Measurements from ENCODE around the gene SH3RF2. TPM values are rescaled to one million over a fixed set of nuclear protein-coding genes. Genes with fewer than 3 reads are reported as not detected.

The SH3RF2 gene
- total and polyA plus RNA-seq, 7 experiments from 2014 or later: 0.22 to 0.61 TPM; not detected in 5

DNA sequence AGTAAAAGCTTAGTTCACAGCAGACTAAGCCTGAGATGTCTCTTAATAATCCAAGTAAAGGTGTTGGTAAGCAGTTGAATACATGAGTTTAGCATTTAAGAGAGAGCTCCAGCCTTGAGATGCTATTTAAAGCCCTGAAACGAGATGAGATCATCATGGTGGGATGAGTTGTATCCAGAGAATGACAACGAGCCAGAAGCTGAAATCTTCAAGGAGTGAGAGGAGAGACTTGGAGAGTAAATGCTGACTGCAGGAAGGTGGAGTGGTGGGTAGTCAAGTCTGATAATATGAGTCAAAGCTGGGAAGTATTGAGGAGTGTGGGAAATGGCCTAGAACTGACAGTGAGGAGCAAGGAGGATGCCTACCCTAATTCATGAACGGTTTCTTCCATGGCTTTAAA, 115.3 kb downstream of the SH3RF2 start:
- DNase-seq: no peak
- Mint-ChIP-seq H3K27me3 (peaks cover 17 to 46% (median 30%) of the 10 kb centered on the region in 5 donors), H3K36me3 (no peaks in the 10 kb centered on the region), H3K27ac (no peak overlapping the region), H3K4me3 (no peak overlapping the region), H3K4me1 (no peaks in the 10 kb centered on the region), H3K9me3 (peaks cover 0 to 3% (median 0%) of the 10 kb centered on the region in 11 donors)
- no peaks in the 10 kb centered on the region for H3K36me3 ChIP-seq (ENCODE audit: control insufficient read depth in 2 of 3, insufficient read depth in 3 of 3, low read length in 3 of 3)
- H3K27ac ChIP-seq (ENCODE audit: low read depth, low read length): no peak overlapping the region
- no peak overlapping the region for H3K4me3 ChIP-seq (ENCODE audit: low read length)
- ChIA-PET POLR2A (no interaction called here), CTCF (no interaction called here)
- H3K4me1 ChIP-seq (ENCODE audit: control insufficient read depth in 2 of 2, insufficient read depth in 2 of 2, low read length in 2 of 2): no peaks in the 10 kb centered on the region
- H3K9me3 ChIP-seq (ENCODE audit: control insufficient read depth in 2 of 3, low read length in 3 of 3): no peaks in the 10 kb centered on the region
- no peak for ATAC-seq
- intact Hi-C loops (cut with micrococcal nuclease): no loop called here
- H3K27me3 ChIP-seq (ENCODE audit: control insufficient read depth in 2 of 2, insufficient read depth in 2 of 2, low read length in 2 of 2): no peaks in the 10 kb centered on the region

DNA sequence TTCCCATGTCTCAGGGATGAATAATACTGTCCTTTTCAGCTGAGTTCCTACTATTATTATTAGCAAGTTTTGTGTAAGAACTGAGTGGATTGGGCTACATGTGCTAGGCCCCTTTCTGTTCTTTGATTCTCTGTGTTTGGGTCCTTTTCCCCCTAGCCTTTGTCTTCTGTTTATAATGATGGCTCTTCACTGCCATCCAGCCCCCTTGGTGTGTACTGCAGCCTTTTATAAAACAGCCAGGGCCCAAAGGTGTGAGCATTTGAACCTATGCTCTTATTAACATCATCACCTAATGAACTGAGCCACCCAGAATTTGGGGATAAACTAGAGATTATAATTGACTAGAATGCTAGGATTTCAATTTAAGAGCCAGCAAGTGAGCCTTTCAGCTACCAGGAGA, 116.4 kb downstream of the SH3RF2 start:
- intact Hi-C loops (cut with micrococcal nuclease): no loop called here
- Mint-ChIP-seq H3K4me1 (no peaks in the 10 kb centered on the region), H3K27me3 (peaks cover 17 to 48% (median 30%) of the 10 kb centered on the region in 5 donors), H3K4me3 (no peak overlapping the region), H3K27ac (no peak overlapping the region), H3K36me3 (no peaks in the 10 kb centered on the region), H3K9me3 (peaks cover 0 to 3% (median 0%) of the 10 kb centered on the region in 11 donors)
- no peaks in the 10 kb centered on the region for H3K27me3 ChIP-seq (ENCODE audit: control insufficient read depth in 2 of 2, insufficient read depth in 2 of 2, low read length in 2 of 2)
- H3K9me3 ChIP-seq (ENCODE audit: control insufficient read depth in 2 of 3, low read length in 3 of 3): no peaks in the 10 kb centered on the region
- ChIA-PET POLR2A (no interaction called here), CTCF (no interaction called here)
- no peak for DNase-seq
- H3K36me3 ChIP-seq (ENCODE audit: control insufficient read depth in 2 of 3, insufficient read depth in 3 of 3, low read length in 3 of 3): no peaks in the 10 kb centered on the region
- no peak overlapping the region for H3K27ac ChIP-seq (ENCODE audit: low read depth, low read length)
- no peaks in the 10 kb centered on the region for H3K4me1 ChIP-seq (ENCODE audit: control insufficient read depth in 2 of 2, insufficient read depth in 2 of 2, low read length in 2 of 2)
- no peak overlapping the region for H3K4me3 ChIP-seq (ENCODE audit: low read length)
- no peak for ATAC-seq

DNA sequence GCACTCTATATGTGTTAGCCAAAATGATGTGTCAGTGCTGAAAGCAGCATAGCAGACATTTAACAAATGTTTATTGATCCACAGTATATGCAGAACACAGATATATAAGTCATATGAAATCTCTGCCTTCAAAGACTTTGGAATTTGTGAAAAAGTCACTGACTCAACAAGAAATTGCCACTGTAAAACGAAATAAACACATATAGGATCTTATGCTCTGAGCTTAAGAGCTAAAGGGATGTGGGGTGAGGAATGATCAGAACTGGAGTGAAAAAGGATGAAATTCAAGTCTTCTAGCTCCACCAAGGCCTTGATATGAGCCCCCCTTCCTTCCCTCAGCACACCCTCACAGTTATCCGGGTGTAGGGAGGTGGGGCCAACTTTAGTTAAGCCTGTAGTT, 119.1 kb downstream of the SH3RF2 start:
- no peak overlapping the region for H3K4me3 ChIP-seq (ENCODE audit: low read length)
- no peaks in the 10 kb centered on the region for H3K4me1 ChIP-seq (ENCODE audit: control insufficient read depth in 2 of 2, insufficient read depth in 2 of 2, low read length in 2 of 2)
- no peak for ATAC-seq
- H3K9me3 Mint-ChIP-seq: peaks cover 0 to under 1% (median 0%) of the 10 kb centered on the region in 11 donors
- DNase-seq: no peak
- H3K4me1 Mint-ChIP-seq: no peaks in the 10 kb centered on the region
- ChIA-PET POLR2A (no interaction called here), CTCF (no interaction called here)
- intact Hi-C loops (cut with micrococcal nuclease): no loop called here
- H3K4me3 Mint-ChIP-seq: no peak overlapping the region
- peaks cover 16 to 41% (median 18%) of the 10 kb centered on the region in 5 donors for H3K27me3 Mint-ChIP-seq
- no peaks in the 10 kb centered on the region for H3K36me3 ChIP-seq (ENCODE audit: control insufficient read depth in 2 of 3, insufficient read depth in 3 of 3, low read length in 3 of 3)
- no peaks in the 10 kb centered on the region for H3K36me3 Mint-ChIP-seq
- no peak overlapping the region for H3K27ac Mint-ChIP-seq
- no peaks in the 10 kb centered on the region for H3K9me3 ChIP-seq (ENCODE audit: control insufficient read depth in 2 of 3, low read length in 3 of 3)
- no peak overlapping the region for H3K27ac ChIP-seq (ENCODE audit: low read depth, low read length)
- no peaks in the 10 kb centered on the region for H3K27me3 ChIP-seq (ENCODE audit: control insufficient read depth in 2 of 2, insufficient read depth in 2 of 2, low read length in 2 of 2)

DNA sequence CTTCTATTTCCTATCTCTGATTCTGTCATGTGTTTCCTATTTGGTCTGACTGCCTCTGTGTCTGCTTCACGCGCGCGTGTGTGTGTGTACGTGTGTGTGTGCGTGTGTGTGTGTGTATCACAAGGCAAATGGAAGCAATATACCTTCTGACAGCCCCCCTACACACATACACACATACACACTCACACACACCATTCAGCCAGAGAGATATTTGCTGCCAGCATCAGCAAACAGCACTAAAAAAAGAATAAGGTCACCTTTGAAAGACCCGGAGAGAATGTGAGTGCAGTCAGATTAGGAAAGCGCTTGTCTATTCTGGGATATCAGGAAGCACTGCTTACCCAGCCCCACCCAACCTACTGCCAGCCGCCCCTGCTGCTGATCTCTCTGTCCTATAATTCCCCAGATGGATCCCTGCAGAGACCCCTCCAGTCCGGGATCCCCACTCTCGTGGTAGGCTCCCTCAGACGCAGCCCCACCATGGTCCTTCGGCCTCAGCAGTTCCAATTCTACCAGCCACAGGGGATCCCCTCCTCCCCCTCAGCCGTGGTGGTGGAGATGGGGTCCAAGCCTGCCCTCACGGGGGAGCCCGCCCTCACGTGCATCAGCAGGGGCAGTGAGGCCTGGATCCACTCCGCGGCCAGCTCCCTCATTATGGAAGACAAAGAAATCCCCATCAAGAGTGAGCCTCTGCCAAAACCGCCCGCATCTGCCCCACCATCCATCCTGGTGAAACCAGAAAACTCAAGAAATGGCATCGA, 123.3 kb downstream of the SH3RF2 start:
- no peak for DNase-seq
- H3K27me3 ChIP-seq (ENCODE audit: control insufficient read depth in 2 of 2, insufficient read depth in 2 of 2, low read length in 2 of 2): no peaks in the 10 kb centered on the region
- no peak overlapping the region for H3K4me3 ChIP-seq (ENCODE audit: low read length)
- H3K27ac ChIP-seq (ENCODE audit: low read depth, low read length): no peak overlapping the region
- POLR2A ChIA-PET: no interaction called here
- CTCF ChIA-PET: no interaction called here
- Mint-ChIP-seq H3K4me3 (no peak overlapping the region), H3K36me3 (no peaks in the 10 kb centered on the region), H3K27ac (no peak overlapping the region), H3K4me1 (peaks cover 0 to 6% (median 0%) of the 10 kb centered on the region in 7 donors), H3K9me3 (peaks cover 0 to 7% (median 0%) of the 10 kb centered on the region in 11 donors), H3K27me3 (peaks cover 0 to 43% (median 17%) of the 10 kb centered on the region in 5 donors)
- no peaks in the 10 kb centered on the region for H3K9me3 ChIP-seq (ENCODE audit: control insufficient read depth in 2 of 3, low read length in 3 of 3)
- intact Hi-C loops (cut with micrococcal nuclease): no loop called here
- no peaks in the 10 kb centered on the region for H3K36me3 ChIP-seq (ENCODE audit: control insufficient read depth in 2 of 3, insufficient read depth in 3 of 3, low read length in 3 of 3)
- ATAC-seq: no peak
- H3K4me1 ChIP-seq (ENCODE audit: control insufficient read depth in 2 of 2, insufficient read depth in 2 of 2, low read length in 2 of 2): no peaks in the 10 kb centered on the region

DNA sequence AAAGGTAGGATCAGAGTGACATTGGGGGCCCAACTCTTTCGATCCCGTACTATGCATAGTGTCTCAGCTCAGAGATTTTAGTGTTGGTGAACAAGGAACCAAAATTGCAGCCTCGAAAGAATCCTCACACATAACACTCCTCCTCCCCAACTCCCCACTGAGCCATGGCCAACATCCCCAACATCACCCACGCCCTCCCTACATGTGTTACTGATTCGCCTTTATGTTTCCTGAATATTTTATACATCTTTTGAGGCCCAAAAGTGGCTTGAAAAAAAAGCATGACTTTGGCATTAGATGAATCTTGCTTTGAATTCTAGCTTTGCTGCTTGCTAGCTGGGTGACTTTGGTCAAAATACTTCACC, 123.8 kb downstream of the SH3RF2 start:
- ChIA-PET CTCF (no interaction called here), POLR2A (no interaction called here)
- Mint-ChIP-seq H3K9me3 (peaks cover 0 to 7% (median 0%) of the 10 kb centered on the region in 11 donors), H3K27me3 (peaks cover 0 to 43% (median 15%) of the 10 kb centered on the region in 5 donors), H3K4me3 (no peak overlapping the region), H3K36me3 (no peaks in the 10 kb centered on the region), H3K4me1 (peaks cover 0 to 6% (median 0%) of the 10 kb centered on the region in 7 donors), H3K27ac (no peak overlapping the region)
- DNase-seq (no peak), ATAC-seq (no peak)
- intact Hi-C loops (cut with micrococcal nuclease): no loop called here
- no peaks in the 10 kb centered on the region for H3K27me3 ChIP-seq (ENCODE audit: control insufficient read depth in 2 of 2, insufficient read depth in 2 of 2, low read length in 2 of 2)
- no peak overlapping the region for H3K27ac ChIP-seq (ENCODE audit: low read depth, low read length)
- H3K4me3 ChIP-seq (ENCODE audit: low read length): no peak overlapping the region
- no peaks in the 10 kb centered on the region for H3K9me3 ChIP-seq (ENCODE audit: control insufficient read depth in 2 of 3, low read length in 3 of 3)
- no peaks in the 10 kb centered on the region for H3K36me3 ChIP-seq (ENCODE audit: control insufficient read depth in 2 of 3, insufficient read depth in 3 of 3, low read length in 3 of 3)
- no peaks in the 10 kb centered on the region for H3K4me1 ChIP-seq (ENCODE audit: control insufficient read depth in 2 of 2, insufficient read depth in 2 of 2, low read length in 2 of 2)

DNA sequence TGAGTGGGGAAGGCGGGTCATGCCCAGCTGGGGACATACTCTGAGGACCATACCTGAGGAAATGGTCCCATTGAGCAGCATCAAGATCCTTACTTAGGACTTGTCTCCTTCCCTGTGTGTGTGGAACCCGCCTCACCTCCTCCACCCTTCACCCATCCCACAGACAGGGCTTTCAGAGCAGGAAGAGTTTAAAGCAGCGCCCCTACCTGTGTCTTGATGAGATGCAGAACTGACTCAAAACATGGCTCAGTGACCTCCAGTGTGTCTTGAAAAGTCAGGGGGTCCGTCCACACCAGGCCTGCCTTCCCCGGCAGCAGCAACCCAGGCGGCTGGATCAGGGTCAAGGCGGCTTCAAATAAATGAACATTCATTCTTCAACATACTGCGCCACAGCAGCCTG, 130.6 kb downstream of the SH3RF2 start:
- intact Hi-C loops (cut with micrococcal nuclease): no loop called here
- Histone ChIP-seq H3K9me3 (ENCODE audit: control insufficient read depth in 2 of 3, low read length in 3 of 3) (no peaks in the 10 kb centered on the region), H3K27me3 (ENCODE audit: control insufficient read depth in 2 of 2, insufficient read depth in 2 of 2, low read length in 2 of 2) (no peaks in the 10 kb centered on the region), H3K4me1 (ENCODE audit: control insufficient read depth in 2 of 2, insufficient read depth in 2 of 2, low read length in 2 of 2) (no peaks in the 10 kb centered on the region), H3K36me3 (ENCODE audit: control insufficient read depth in 2 of 3, insufficient read depth in 3 of 3, low read length in 3 of 3) (no peaks in the 10 kb centered on the region), H3K27ac (ENCODE audit: low read depth, low read length) (no peak overlapping the region), H3K4me3 (ENCODE audit: low read length) (no peak overlapping the region)
- H3K4me1 Mint-ChIP-seq: peaks cover 0 to 6% (median 0%) of the 10 kb centered on the region in 7 donors
- H3K36me3 Mint-ChIP-seq: no peaks in the 10 kb centered on the region
- no peak overlapping the region for H3K27ac Mint-ChIP-seq
- ChIA-PET CTCF (no interaction called here), POLR2A (no interaction called here)
- no peak for DNase-seq
- H3K27me3 Mint-ChIP-seq: peaks cover 4 to 11% (median 5%) of the 10 kb centered on the region in 5 donors
- H3K9me3 Mint-ChIP-seq: no peaks in the 10 kb centered on the region
- no peak for ATAC-seq
- H3K4me3 Mint-ChIP-seq: no peak overlapping the region

DNA sequence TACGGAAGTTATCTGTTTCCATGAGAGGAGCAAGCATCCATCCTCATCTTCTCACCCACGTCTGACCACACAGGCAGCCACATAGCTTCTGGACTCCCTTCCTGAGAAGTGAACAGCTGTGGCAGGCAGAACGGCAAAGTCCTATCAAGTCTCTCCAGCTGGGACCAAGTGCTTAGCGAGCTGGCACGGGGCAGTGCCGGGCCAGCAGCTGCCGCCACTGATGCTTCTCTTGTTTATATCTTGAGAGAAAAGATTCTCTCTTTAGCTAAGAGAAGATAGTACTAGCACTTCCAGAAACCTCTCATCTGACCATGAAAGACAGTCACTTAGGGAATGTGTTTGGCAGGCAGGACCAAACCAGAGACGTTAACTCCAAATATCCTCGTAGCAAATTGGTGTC, 131.8 kb downstream of the SH3RF2 start:
- no peak overlapping the region for H3K4me3 ChIP-seq (ENCODE audit: low read length)
- no peak overlapping the region for H3K27ac ChIP-seq (ENCODE audit: low read depth, low read length)
- no peaks in the 10 kb centered on the region for H3K27me3 ChIP-seq (ENCODE audit: control insufficient read depth in 2 of 2, insufficient read depth in 2 of 2, low read length in 2 of 2)
- ATAC-seq (no peak), DNase-seq (no peak)
- peaks cover 0 to 6% (median 0%) of the 10 kb centered on the region in 7 donors for H3K4me1 Mint-ChIP-seq
- no peaks in the 10 kb centered on the region for H3K9me3 ChIP-seq (ENCODE audit: control insufficient read depth in 2 of 3, low read length in 3 of 3)
- H3K36me3 ChIP-seq (ENCODE audit: control insufficient read depth in 2 of 3, insufficient read depth in 3 of 3, low read length in 3 of 3): no peaks in the 10 kb centered on the region
- CTCF ChIA-PET: no interaction called here
- H3K27ac Mint-ChIP-seq: no peak overlapping the region
- H3K36me3 Mint-ChIP-seq: no peaks in the 10 kb centered on the region
- POLR2A ChIA-PET: no interaction called here
- no peaks in the 10 kb centered on the region for H3K4me1 ChIP-seq (ENCODE audit: control insufficient read depth in 2 of 2, insufficient read depth in 2 of 2, low read length in 2 of 2)
- peaks cover 0 to 11% (median 6%) of the 10 kb centered on the region in 5 donors for H3K27me3 Mint-ChIP-seq
- no peaks in the 10 kb centered on the region for H3K9me3 Mint-ChIP-seq
- no peak overlapping the region for H3K4me3 Mint-ChIP-seq
- intact Hi-C loops (cut with micrococcal nuclease): no loop called here

Measured in naive thymus-derived CD4-positive, alpha-beta T cell (primary cell).